A673 (cell line): ENCODE results near the gene ELMOD3. TPM values are rescaled to one million over a fixed set of nuclear protein-coding genes. Genes with fewer than 3 reads are reported as not detected.

Experiments
- total RNA-seq: library from RNA; stranded (reverse); gene quantifications from 2 replicates; pipeline ENCODE4 v1.2.3, GENCODE V29; 2021

Gene ELMOD3
- total RNA-seq, 1 experiment from 2014 or later, result 13.0 TPM

Other genes with a start within 250 kb of the ELMOD3 start
- gene TCF7L1, start 221.4 kb upstream of the ELMOD3 start, total RNA-seq, result 21.9 and 29.3 TPM in 2 replicates
- gene TGOLN2, start 26.8 kb upstream of the ELMOD3 start, total RNA-seq, result 48.8 and 56.0 TPM in 2 replicates
- 28.4 and 30.4 TPM in 2 replicates for gene RETSAT, start 241 bp upstream of the ELMOD3 start, total RNA-seq
- gene CAPG, start 55.6 kb downstream of the ELMOD3 start, total RNA-seq, result 152 and 156 TPM in 2 replicates
- gene SH2D6, start 63.9 kb downstream of the ELMOD3 start, total RNA-seq, result 0.52 and 1.1 TPM in 2 replicates
- gene MAT2A, start 184.4 kb downstream of the ELMOD3 start, total RNA-seq, result 355 and 408 TPM in 2 replicates
- 60.5 and 61.8 TPM in 2 replicates for gene GGCX, start 206.7 kb downstream of the ELMOD3 start, total RNA-seq
- not detected in 2 replicates for gene VAMP8, start 222.8 kb downstream of the ELMOD3 start, total RNA-seq
- 2.1 and 3.8 TPM in 2 replicates for gene VAMP5, start 229.7 kb downstream of the ELMOD3 start, total RNA-seq
- gene RNF181, start 241.0 kb downstream of the ELMOD3 start, total RNA-seq, result 78.5 and 99.1 TPM in 2 replicates
- 6.4 and 6.6 TPM in 2 replicates for gene TMEM150A, start 247.9 kb downstream of the ELMOD3 start, total RNA-seq